Hematopoietic multipotent progenitor cell treated with erythropoietin and hydrocortisone succinate and interleukin-3 and kit ligand, for 17 days (in vitro differentiated cells): ENCODE measurements around the gene CD300H.

Source experiments
- DNase-seq: peaks from one replicate; pipeline ENCODE4 v3.0.0-alpha.2; 2015; ENCODE audit warnings: low spot score

CD300H gene

DNA sequence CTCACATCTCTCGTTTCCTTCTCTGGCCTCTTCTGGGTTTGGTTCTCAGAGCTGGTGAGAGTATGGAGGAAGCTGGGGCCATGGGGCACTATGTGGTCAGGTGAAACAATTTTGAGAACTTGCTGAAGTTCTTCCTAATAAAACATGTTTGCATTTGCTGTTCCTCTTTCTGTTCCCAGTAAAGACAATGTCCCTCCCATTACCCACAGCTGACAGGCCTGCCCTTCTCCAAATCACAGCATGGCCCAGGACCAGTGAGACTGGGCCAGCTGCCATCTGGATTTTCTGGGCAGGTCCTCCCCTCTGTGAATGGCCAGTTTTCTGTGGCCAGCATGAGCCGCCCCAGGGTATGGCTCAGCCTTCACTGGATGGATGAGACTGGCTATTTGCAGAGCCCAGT lies at the start of gene CD300H:
Gene CD300H, minus strand, starts transcription at position 113 of the 400 bp plus-strand sequence.
- no peak for DNase-seq

DNA sequence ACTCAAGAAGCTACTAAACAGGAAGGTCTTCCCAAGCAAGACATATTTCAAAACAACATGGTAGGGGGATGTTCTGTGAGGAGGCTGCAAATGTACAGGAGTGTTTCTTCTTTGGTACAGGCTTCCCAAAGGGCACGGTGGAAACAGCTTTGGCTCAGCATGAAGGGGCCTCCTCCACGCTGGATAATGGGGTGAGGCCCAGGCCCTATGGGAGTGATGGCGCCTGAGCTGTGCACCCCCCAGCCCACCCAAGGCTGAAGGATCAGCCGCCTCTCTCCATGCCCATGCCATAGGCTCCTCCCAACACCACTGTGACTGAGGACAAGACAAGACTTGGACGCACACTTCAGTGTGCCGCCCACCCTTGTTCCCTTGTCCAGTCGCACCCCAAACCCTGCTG lies 49.4 kb upstream of the CD300H start:
- no peak for DNase-seq

DNA sequence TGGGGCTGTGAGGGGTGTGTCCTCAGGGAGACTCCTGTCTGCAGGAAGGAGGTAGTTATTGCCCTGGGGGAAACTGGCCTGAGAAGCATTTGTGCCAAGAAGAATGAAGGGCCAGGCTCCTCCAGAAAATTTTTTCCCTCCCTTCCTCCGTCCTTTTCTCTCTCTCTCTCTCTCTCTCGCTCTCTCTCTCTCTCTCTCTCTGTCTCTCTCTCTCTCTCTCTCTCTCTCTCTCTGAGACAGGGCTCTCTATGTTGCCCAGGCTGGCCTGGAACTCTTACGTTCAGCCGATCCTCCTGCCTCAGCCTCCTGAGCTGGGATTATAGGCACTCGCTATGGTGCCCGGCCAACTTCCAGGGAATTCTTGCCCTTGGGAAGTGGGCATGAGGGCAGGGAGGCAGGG lies 44.7 kb upstream of the CD300H start:
- DNase-seq = no peak

DNA sequence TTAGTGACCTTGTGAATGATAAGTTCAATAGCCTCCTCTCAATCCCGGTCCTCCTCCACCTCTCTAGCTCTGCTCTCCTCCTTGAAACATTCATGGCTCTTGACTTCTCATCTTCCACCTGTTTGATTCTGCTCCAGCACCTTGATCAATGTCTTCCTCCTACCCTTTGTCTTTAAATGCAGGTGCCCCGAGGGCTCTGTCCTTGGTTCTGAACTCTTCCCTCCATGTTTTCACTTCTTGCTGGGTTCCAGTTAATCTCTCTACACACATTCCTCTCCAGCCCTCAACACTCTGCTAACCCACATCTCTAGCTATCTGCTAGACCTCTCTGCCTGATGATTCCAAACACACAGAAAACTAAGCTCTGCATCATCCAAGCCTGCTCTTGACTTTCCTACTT lies 42.8 kb upstream of the CD300H start:
- no peak for DNase-seq

DNA sequence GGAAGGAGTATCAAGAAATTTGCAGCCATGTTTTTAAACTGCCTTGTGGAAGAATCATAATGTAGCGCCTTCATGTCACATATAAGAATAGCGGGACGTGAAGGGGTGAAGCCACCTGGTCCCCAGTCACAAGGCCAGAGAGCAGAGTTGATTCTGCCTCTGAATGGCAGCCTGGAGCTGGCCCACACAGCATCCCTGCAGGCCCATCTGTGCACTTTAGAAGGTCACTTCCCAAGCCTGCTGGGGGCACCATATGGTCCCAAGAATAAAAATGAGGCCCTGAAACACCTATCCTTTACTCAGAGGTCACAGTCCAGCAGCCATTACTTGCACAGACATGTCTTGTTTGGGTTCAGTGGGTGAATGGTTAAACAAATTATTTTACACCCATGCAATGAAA lies 41.2 kb upstream of the CD300H start:
- DNase-seq = no peak

DNA sequence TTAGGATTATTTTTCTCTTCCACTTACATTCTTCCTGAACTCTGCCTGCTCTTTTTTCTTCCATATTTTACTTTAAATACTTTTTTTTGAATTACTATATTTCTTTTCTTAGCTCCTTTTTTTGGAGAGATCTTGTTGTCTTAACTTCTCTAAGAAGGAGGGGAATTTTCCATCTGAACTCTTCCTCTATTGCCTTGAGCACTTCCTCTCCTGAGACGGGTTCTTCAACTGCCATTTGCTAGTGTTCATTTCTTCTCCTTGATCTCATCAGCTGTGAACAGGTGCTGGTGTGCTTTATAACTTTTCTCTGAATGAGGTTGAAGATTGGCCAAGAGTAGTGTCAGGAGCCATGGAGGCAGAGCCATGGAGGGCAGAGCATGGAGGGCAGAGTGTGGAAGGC lies 39.9 kb upstream of the CD300H start:
- no peak for DNase-seq

DNA sequence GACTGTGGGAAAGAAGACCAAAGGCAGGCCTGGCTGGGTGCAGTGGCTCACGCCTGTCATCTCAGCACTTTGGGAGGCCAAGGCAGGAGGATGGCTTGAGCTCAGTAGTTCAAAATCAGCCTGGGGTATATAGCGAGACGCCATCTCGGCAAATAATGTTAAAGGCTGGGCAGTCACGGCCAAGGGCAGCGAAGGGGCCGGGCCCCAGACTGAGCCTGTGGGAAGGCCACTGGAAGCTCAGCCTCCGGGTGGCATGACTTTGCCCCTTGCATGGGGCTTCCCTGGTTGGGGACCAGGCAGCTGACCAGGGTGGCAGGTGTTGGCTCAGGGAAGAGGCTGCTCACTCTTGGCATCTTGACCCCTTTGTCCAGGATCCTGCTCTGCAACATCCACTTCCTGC lies 38.7 kb upstream of the CD300H start:
- no peak for DNase-seq

DNA sequence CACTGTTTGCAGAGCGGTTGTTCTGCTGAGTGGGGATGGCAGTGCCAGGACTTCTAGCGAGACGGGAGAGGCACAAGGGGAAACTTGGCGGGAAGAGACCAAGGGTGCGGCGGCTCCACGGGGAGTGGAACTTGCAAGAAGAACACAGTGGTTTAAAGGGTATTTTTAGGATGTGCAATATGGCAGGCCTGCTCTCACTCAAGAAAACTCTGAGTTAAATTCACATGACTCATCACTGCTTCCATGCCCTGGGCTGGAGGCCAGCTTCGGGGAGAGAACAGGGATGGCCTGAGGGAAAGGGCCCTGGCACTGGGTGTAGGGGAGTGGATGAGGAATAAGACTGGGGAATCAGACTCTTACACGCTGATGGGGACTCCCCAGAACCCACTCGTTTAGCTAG lies 38.1 kb upstream of the CD300H start:
- no peak for DNase-seq

DNA sequence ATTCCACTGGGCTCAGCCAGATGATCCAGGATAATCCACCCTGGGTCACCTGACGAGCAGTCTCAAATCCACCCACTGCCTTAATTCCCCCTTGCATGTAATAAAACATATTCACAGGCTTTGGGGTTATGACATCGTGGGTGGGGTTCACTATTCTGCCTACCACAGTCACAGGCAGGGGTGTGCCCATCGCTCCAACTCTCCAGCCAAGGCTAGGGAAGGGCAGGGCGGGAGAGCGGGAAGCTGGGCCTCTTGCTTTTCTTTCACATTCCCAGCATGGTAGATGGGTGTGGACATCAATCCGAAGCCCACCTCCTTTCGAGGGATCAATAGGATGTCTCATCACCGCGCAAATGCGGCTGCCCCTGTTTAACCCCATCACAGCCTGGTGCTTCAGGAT lies 37.5 kb upstream of the CD300H start:
- DNase-seq = no peak

DNA sequence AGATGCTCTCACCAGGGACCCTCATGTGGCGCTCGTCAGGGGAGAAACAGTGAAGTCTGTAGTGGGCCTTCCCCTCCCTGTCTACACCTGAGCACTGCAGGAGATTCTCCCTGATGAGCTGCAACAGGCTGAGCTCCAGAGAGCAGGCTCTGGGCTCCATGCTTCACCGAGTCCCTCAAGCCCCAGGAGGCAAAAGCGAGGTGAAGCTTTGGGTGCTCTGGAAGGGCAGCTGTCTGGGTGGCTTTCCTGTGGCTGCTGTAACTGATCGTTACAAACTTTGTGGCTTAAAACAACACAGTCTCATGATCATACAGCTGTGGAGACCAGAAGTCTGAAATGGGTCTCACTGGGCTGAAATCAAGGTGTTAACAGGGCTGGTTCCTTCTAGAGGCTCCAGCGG lies 36.9 kb upstream of the CD300H start:
- no peak for DNase-seq

DNA sequence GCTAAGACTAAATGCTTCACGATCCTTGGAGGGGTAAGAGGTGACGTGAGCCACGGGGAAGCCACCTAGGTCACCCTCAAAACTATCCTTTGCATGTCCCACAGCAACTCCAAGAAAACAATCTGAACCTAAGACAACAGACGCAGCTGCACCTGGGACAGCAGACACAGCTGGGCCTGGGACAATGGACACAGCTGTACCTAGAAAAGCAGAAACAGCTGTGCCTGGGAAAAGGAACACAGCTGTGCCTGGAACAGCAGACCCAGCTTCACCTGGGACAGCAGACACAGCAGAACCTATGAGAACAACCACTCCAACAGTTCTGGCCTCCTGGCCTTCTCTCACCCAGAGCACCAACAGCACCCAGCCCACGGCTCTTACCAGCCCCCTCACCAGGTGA lies 36.4 kb upstream of the CD300H start:
- DNase-seq = no peak

DNA sequence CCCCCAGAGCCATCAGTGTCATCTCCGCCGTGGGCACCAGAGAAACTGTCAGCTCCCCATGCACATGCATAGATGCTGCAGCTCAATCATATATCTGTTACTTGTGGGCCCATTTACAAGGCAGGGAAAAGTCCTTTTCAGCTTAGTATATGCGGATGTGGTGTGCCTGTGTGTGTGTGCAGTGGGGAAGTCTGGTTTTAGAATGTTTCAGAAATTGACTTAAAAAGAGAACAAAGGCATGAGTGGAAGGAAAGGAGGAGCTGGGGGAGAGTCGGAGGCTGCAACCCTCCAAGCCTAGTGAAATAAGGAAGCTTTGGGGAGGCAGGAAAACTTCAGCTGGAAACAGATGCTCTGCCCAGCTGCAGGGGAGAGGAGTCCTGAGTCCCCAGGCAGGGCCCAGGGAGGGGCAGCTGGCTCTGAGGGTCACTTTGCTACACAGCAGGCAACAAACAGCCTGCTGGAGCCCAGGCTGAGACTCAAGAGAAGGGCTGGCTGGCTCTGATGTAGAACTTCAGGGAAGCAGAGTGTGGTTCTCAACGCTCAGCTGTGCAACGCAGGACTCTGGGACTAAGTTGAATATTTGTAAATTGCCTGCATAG lies 35.8 kb upstream of the CD300H start:
- DNase-seq = no peak

DNA sequence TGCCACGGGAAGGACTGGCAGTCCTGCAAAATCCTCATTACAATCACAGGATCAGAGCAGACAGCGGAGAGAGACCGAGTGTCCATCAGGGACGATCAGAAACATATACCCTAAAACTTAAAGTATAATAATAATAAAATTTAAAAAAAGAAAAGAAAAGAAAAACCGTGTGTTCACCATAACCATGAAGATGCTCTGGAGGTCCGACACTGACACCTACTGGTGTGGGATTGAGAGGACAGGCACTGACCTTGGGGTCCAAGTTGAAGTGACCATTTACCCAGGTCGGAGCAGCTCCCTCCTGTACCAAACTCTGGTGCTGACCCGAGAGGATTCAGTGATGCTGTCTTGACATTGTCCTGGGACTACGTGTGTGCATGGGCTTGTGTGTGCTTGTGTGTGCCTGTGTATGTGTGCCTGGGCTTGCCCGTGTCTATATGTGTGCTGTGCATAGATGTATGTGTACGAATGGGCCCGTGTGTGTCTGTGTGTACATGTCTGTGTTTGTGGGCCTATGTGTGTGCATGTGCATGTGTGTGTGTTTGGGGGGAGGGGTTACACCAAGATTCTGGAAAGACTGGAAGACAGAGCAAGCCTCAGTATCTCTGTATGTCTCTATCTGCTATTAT lies 34.7 kb upstream of the CD300H start:
- peak; percentile 19 for DNase-seq

DNA sequence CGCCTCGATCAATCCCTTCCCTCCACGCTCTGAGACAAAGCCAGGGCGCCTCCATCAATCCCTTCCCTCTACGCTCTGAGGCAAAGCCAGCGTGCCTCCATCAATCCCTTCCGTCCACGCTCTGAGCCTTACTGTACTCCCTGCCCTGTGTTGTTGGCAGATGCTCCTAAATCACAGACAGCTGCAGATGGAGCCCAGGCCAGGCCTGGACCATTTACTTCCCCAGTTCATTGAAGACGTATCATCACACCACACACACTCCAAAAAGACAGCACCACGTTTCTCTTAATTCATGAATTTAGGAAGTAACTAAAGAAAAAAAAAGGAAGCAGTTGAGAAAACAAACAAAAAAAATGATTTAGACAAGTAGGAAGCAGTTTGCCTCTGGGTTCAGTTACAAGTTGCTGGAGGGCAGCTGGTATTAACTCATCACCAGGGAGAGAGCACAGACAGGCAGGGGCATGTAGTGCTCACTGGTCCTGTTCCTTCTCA lies 32.2 kb upstream of the CD300H start:
- no peak for DNase-seq

DNA sequence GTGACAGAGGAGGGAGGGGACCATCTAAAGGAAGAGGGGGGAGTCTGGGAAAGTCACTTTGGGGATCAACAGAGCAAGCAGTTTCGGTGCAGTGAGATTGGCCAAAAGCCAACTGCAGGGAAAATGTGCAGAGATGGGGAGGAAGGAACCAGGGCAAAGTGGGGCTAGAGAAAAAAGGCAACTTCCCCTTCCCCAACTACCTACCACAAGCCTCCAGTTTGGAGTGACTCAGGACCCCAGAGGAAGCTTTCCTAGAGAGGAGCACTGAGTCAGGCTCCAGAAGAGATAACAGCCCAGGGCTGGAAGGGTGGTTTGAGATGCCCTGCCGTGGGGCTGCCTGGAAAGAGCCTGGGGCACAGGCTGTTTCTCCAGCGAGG lies 31.7 kb upstream of the CD300H start:
- DNase-seq = no peak

DNA sequence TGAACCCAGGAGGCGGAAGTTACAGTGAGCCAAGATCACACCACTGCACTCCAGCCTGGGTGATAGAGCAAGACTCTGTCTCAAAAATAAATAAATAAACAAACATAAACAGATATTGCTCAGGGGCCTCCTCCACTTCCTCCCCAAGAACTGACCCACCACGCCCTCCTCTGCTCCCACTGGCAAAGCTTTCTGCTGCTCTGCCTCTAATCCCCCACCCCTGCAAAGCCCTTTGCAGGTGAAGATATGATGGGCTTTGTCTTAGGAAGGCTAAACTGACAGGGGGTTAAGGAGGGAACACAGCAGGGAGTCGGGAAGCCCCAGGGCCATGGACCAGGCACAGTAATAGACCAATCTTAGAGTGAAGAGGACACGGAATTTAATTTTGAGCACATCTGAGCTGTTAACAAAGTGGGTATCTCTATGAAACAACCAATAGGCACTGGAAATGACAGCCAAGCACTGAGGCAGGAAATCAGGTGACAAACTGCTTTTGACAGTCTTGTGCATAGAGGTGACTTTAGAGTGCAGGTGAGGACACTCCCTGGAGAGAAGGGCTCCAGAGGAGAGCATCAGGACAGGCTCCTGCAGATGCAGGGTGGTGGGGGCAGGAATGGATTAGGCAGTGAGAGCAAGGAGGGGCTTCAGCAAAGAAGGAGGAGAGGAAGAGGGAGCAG lies 31.2 kb upstream of the CD300H start:
- no peak for DNase-seq

DNA sequence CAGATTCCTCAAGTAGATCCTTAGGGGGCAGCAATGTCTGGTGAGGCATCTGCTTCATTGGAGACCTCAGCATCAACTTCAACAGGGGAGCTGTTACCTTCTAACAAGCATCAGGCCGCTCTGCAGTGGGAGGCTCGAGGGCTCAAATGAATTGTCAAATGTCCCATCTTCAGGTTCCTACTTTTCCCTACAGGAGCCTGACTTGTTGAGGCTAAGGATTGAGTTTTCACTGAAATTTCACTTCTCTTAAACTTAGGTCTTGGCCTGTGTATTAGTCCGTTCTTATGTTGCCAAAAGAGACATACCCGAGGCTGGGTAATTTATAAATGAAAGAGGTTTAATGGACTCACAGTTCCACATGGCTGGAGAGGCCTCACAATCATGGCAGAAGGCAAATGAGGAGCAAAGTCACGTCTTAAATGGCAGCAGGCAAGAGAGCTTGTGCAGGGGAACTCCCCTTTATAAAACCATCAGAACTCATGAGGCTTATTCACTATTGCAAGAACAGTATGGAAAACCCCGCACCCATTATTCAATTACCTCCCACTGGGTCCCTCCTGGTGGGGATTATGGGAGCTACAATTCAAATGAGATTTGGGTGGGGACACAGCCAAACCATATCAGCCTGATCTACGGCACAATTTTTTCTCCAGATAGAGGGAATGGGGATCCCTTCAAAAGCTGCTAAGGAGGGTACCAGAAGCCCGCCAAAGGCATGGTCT lies 29.9 kb upstream of the CD300H start:
- DNase-seq = no peak

DNA sequence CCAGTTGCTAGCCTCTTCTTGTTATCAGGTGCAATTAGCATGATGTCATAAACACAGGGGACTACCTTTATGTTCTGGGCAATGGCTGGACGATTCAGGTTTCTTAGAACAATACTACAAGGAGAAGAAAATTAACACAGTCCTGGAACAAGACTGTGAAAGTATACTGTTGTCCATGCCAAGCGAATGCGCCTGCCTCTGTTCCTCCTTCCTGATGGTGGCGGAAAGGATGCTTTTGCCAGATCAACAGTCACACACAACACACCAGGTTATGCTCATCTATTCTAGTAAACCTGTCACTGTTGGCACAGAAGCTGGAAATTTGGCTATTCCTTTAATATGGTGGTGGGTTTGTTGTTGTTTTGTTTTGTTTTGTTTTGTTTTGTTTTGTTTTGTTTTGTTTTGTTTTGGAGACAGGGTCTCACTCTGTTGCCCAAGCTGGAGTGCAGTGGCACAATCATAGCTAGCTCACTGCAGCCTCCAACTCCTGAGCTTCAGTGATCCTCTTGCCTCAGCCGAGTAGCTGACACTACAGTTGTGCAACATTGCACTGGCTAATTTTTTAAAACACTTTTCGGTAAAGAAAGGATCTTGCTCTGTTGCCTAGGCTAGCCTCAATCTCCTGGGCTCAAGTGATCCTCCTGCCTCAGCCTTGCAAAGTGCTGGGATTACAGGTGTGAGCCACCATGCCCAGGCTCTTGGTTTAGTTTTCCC lies 27.9 kb upstream of the CD300H start:
- DNase-seq = no peak

DNA sequence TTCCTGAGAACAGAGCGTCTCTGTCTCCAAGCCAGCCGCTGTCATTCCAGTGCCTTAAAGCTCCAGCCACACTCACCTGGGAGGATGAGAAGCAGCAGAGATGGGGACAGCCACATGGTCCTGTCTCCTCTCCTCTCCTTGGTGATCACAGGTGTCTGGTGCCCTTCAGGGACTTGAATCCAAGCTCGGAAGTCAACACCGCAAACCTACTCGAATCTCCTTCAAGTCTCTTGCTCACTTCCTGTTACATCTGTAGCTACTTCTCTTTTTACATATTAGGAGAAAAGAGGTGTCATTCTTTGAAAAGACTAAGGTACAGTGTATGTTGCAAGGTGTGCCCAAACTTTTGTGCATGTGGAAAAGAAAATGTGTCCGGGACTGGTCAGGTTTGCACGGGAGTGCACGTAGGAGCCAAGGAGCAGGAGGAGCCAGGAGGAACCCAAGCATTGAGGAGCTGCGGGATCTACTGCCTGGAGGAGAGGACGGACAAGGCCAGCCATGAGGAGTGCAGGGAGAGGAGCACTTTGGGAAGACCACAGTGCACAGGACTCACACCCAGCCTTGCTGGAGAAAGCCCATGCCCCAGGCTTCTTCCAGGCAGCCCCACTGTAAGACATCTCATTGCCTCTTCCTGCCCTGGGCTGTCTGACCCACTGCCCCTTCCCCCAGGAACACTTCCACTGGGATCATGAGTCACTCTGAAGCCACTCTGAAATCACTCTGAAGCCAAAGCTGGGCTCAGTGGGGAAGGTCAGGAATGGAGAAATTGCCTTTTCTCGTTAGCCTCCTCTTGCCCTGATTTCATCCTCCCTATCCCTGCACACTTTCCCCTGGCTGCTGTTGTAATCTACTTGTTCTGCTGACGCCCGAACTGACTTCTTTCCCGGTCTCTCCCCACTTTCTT lies 25.0 kb upstream of the CD300H start, which contains the start of gene CD300LD:
Gene CD300LD, minus strand, starts transcription at position 197 of the 904 bp plus-strand sequence. Its CDS starts 81 bp downstream, at position 116.
- no peak for DNase-seq

DNA sequence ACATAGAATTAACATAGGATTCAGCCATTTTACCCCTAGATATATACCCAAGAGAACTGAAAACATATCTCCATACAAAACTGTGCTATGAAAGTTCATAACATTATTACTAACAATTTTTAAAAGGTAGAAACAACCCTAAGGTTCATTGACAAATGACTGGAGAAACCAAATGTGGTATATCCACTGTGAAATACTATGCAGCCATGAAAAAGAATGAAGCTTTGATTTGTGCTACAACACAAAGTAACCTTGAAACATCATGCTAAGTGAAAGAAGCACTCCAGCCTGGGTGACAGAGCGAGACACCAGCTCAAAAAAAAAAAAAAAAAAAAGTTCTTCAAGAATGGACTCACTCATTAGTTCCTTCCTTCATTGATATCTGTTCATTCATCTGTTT lies 24.2 kb upstream of the CD300H start:
- DNase-seq = no peak

DNA sequence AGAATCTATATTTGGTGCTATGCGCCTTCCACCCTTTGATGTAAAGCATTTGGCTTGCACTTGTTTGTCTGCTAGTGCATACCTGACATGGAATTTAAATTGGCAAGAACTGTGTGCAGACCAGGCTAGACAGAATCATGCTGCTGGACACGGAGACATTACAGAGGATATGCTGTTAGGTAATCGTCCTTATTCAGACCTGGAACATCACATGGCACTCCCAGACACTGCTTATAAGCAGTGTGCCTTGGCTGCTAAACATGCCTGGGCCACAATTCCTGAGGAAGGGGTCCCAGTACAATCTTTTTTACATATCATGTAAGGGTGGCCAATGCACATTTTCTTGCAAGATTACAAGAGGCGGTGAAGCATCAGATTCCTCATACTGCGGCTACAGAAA lies 18.4 kb upstream of the CD300H start:
- DNase-seq = no peak
